Stimulated activated CD4-positive, alpha-beta T cell treated with anti-CD3 and anti-CD28 coated beads, Interleukin-4, amount 100 ng/mL, for 1 hour (primary cell): ENCODE data around the gene PGA3.
"Not testable (repeated sequence)": the region's sequence is repeated elsewhere in the genome, so short reads cannot be mapped to it uniquely, and the experiment has no call there.

ENCODE experiments used
- DNase-seq: peaks from one replicate; pipeline ENCODE4 v3.0.0-alpha.2; 2020

The PGA3 gene

GRCh38 chr11:61211327-61211952 is 8.1 kb downstream of the PGA3 start:
- not testable (repeated sequence) for DNase-seq

- DNase-seq = not testable (repeated sequence)
Measured at GRCh38 chr11:61212202-61212601, 8.9 kb downstream of the PGA3 start.

- DNase-seq = not testable (repeated sequence)
Measured at GRCh38 chr11:61213711-61214324, 10.5 kb downstream of the PGA3 start.

GRCh38 chr11:61218306-61218705 is 15.0 kb downstream of the PGA3 start:
- not testable (repeated sequence) for DNase-seq

GRCh38 chr11:61219016-61219415 is 15.7 kb downstream of the PGA3 start:
- not testable (repeated sequence) for DNase-seq

GRCh38 chr11:61222047-61222446 is 18.7 kb downstream of the PGA3 start, which contains the start of gene PGA4:
PGA4 (plus strand) TSS chr11:61222347; CDS start chr11:61222401, 54 bp downstream.
- not testable (repeated sequence) for DNase-seq

- not testable (repeated sequence) for DNase-seq
Measured at GRCh38 chr11:61222692-61223091, 19.4 kb downstream of the PGA3 start.

- not testable (repeated sequence) for DNase-seq
Measured at GRCh38 chr11:61226457-61227137, 23.3 kb downstream of the PGA3 start.

- not testable (repeated sequence) for DNase-seq
Measured at GRCh38 chr11:61229458-61229857, 26.1 kb downstream of the PGA3 start.

- DNase-seq = not testable (repeated sequence)
Measured at GRCh38 chr11:61231033-61231432, 27.7 kb downstream of the PGA3 start.

- not testable (repeated sequence) for DNase-seq
Measured at GRCh38 chr11:61231585-61231984, 28.3 kb downstream of the PGA3 start.

GRCh38 chr11:61232548-61233145 is 29.3 kb downstream of the PGA3 start:
- DNase-seq = not testable (repeated sequence)

GRCh38 chr11:61237130-61237529 is 33.8 kb downstream of the PGA3 start:
- DNase-seq = not testable (repeated sequence)

- DNase-seq = not testable (repeated sequence)
Measured at GRCh38 chr11:61240288-61240687, 37.0 kb downstream of the PGA3 start.

- not testable (repeated sequence) for DNase-seq
Measured at GRCh38 chr11:61240875-61241274, 37.6 kb downstream of the PGA3 start, which contains the start of gene PGA5. PGA5 (plus strand) TSS chr11:61241175; CDS start chr11:61241227, 52 bp downstream.

GRCh38 chr11:61241526-61241925 is 38.2 kb downstream of the PGA3 start:
- DNase-seq = not testable (repeated sequence)

GRCh38 chr11:61245284-61245964 is 42.1 kb downstream of the PGA3 start:
- not testable (repeated sequence) for DNase-seq

GRCh38 chr11:61248071-61248470 is 44.8 kb downstream of the PGA3 start:
- not testable (repeated sequence) for DNase-seq

- not testable (repeated sequence) for DNase-seq
Measured at GRCh38 chr11:61249201-61249600, 45.9 kb downstream of the PGA3 start.

GRCh38 chr11:61250796-61251765 is 47.8 kb downstream of the PGA3 start:
- DNase-seq = not testable (repeated sequence)

GRCh38 chr11:61252332-61252731 is 49.0 kb downstream of the PGA3 start:
- not testable (repeated sequence) for DNase-seq
